ENCODE results near the gene GAMT.

DNA sequence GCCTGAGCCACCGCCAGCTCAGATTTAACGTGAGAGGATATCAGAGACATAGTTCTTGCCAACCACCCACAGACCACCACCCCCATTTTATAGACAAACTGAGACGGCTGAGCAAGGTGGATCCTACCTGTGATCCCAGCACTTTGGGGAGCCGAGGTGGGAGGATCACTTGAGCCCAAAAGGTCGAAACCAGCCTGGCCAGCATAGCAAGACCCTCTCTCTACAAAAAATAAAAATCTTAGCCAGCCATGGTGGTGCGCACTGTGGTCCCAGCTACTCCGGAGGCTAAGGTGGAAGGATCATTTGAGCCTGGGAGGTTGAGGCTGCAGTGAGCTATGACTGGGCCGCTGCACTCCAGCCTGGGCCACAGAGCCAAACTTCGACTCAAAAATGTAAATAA lies 48.2 kb downstream of the GAMT start:
- TF ChIP-seq POLR2AphosphoS5 (IDR thresholded peaks at IDR 0.05; ENCODE audit: low read depth, low read length) = no peak
- no peak for TF ChIP-seq TAF1 (IDR thresholded peaks at IDR 0.05; ENCODE audit: borderline replicate concordance, low read depth, low read length)
